Muscle of leg (tissue), 11 donors: ENCODE measurements around the gene ADGRL2. TPM values are rescaled to one million over a fixed set of nuclear protein-coding genes. Genes with fewer than 3 reads are reported as not detected.

ENCODE experiments used
- DNase-seq: peaks from one replicate; pipeline ENCODE4 v3.0.0; 2013
- H3K27ac ChIP-seq: one replicate; pipeline ENCODE4 v1.5.1; 2013; ENCODE audit warnings: mild to moderate bottlenecking, low read length, control low read depth
- H3K27me3 ChIP-seq: one replicate; pipeline ENCODE4 v1.6.1; 2013; ENCODE audit warnings: low read length; ENCODE audit not compliant: control insufficient read depth, insufficient read depth
- H3K36me3 ChIP-seq: one replicate; pipeline ENCODE4 v1.6.1; 2013; ENCODE audit warnings: low read length; ENCODE audit not compliant: control insufficient read depth, insufficient read depth
- H3K4me1 ChIP-seq: one replicate; pipeline ENCODE4 v1.6.1; 2013; ENCODE audit warnings: low read length; ENCODE audit not compliant: control insufficient read depth, insufficient read depth
- H3K4me3 ChIP-seq: one replicate; pipeline ENCODE4 v1.5.1; 2013; ENCODE audit warnings: low read length, control low read depth
- H3K9me3 ChIP-seq: replicated peaks from 2 replicates; pipeline ENCODE4 v1.6.1; 2013; ENCODE audit warnings: low read depth, low read length; ENCODE audit not compliant: control insufficient read depth
- WGBS: methylation state at CpG from one replicate; pipeline ENCODE4 v1.1.5; 2013; ENCODE audit warnings: missing lambda C conversion rate; ENCODE audit not compliant: insufficient coverage; 5-methylcytosine and 5-hydroxymethylcytosine counted together
- polyA plus RNA-seq, 8 donors: library from polyadenylated mRNA; unstranded; fragments of 120-200 nt; gene quantifications; one replicate each; pipeline versions ENCODE4 v1.2.1 to v1.2.3, GENCODE V29; 2013; ENCODE audit warnings: inconsistent platforms in 1 of 8, low replicate concordance in 1 of 8; ENCODE audit not compliant: insufficient read length in 8 of 8, insufficient read depth in 1 of 8
- total RNA-seq: library from RNA; stranded (reverse); fragments of 120-200 nt; gene quantifications from one replicate; pipeline ENCODE4 v1.2.4, GENCODE V29; 2013

Gene ADGRL2
- total and polyA plus RNA-seq, 9 donors, result 50.2 to 121 (median 76.9) TPM

- no peak for DNase-seq
- no peaks in the 10 kb centered on the region for H3K36me3 ChIP-seq
- H3K27me3 ChIP-seq, result no peaks in the 10 kb centered on the region
- peaks cover 4% of the 10 kb centered on the region for H3K4me1 ChIP-seq
- no CpG with 5 or more reads among the region's 2 CpGs for WGBS
- no peak overlapping the region for H3K4me3 ChIP-seq
- no peak overlapping the region for H3K27ac ChIP-seq
- H3K9me3 ChIP-seq, result no peaks in the 10 kb centered on the region
Measured at GRCh38 chr1:81922955-81923354, 122.2 kb downstream of the ADGRL2 start.

- WGBS, result 95% methylated on average over 3 of the region's 4 CpGs
- DNase-seq, result no peak
Measured at GRCh38 chr1:81929106-81929505, 128.4 kb downstream of the ADGRL2 start.

GRCh38 chr1:81936853-81937252 lies 136.1 kb downstream of the ADGRL2 start:
- 57% methylated on average over 1 of the region's 2 CpGs for WGBS
- no peaks in the 10 kb centered on the region for H3K4me1 ChIP-seq
- H3K27me3 ChIP-seq, result no peaks in the 10 kb centered on the region
- H3K9me3 ChIP-seq, result no peaks in the 10 kb centered on the region
- peak; percentile 58 for DNase-seq
- peaks cover 4% of the 10 kb centered on the region for H3K36me3 ChIP-seq
- H3K4me3 ChIP-seq, result no peak overlapping the region
- H3K27ac ChIP-seq, result no peak overlapping the region

More at GRCh38 chr1:81929106-81929505, 128.4 kb downstream of the ADGRL2 start:
- Histone ChIP-seq H3K36me3 (no peaks in the 10 kb centered on the region), H3K9me3 (no peaks in the 10 kb centered on the region), H3K27ac (no peak overlapping the region), H3K4me1 (no peaks in the 10 kb centered on the region), H3K27me3 (no peaks in the 10 kb centered on the region), H3K4me3 (no peak overlapping the region)

GRCh38 chr1:81937791-81938450 lies 137.2 kb downstream of the ADGRL2 start:
- no peak overlapping the region for H3K4me3 ChIP-seq
- no peaks in the 10 kb centered on the region for H3K4me1 ChIP-seq
- peak; percentile 89 for DNase-seq
- H3K9me3 ChIP-seq, result no peaks in the 10 kb centered on the region
- H3K36me3 ChIP-seq, result peaks cover 4% of the 10 kb centered on the region
- WGBS, result no CpG with 5 or more reads among the region's 2 CpGs
- H3K27ac ChIP-seq, result no peak overlapping the region
- H3K27me3 ChIP-seq, result no peaks in the 10 kb centered on the region

GRCh38 chr1:81948495-81948894 lies 147.8 kb downstream of the ADGRL2 start:
- no peaks in the 10 kb centered on the region for H3K27me3 ChIP-seq
- DNase-seq, result no peak
- WGBS, result no CpG with 5 or more reads among the region's 2 CpGs
- H3K4me1 ChIP-seq, result peaks cover 4% of the 10 kb centered on the region
- no peaks in the 10 kb centered on the region for H3K9me3 ChIP-seq
- H3K4me3 ChIP-seq, result no peak overlapping the region
- H3K36me3 ChIP-seq, result peaks cover 7% of the 10 kb centered on the region
- no peak overlapping the region for H3K27ac ChIP-seq

GRCh38 chr1:81949421-81949820 lies 148.7 kb downstream of the ADGRL2 start:
- no peak for DNase-seq
- Histone ChIP-seq H3K27me3 (no peaks in the 10 kb centered on the region), H3K4me3 (no peak overlapping the region), H3K36me3 (peaks cover 7% of the 10 kb centered on the region), H3K9me3 (no peaks in the 10 kb centered on the region), H3K27ac (no peak overlapping the region), H3K4me1 (peaks cover 4% of the 10 kb centered on the region)
- 85% methylated on average over 2 of the region's 4 CpGs for WGBS

GRCh38 chr1:81950037-81950436 lies 149.3 kb downstream of the ADGRL2 start:
- H3K36me3 ChIP-seq, result peaks cover 7% of the 10 kb centered on the region
- DNase-seq, result peak; percentile 16
- no peak overlapping the region for H3K4me3 ChIP-seq
- H3K27ac ChIP-seq, result peak overlapping the region; percentile 73
- H3K4me1 ChIP-seq, result peaks cover 4% of the 10 kb centered on the region
- H3K27me3 ChIP-seq, result no peaks in the 10 kb centered on the region
- no peaks in the 10 kb centered on the region for H3K9me3 ChIP-seq

- Histone ChIP-seq H3K27me3 (no peaks in the 10 kb centered on the region), H3K36me3 (peaks cover 7% of the 10 kb centered on the region), H3K4me3 (peak overlapping the region; percentile 16), H3K9me3 (no peaks in the 10 kb centered on the region), H3K27ac (peak overlapping the region; percentile 73), H3K4me1 (peaks cover 4% of the 10 kb centered on the region)
- WGBS, result no CpG with 5 or more reads among the region's 3 CpGs
- DNase-seq, result peak; percentile 73
Measured at GRCh38 chr1:81950591-81951244, 150.0 kb downstream of the ADGRL2 start.

- Histone ChIP-seq H3K4me1 (peaks cover 2% of the 10 kb centered on the region), H3K9me3 (peaks cover 2% of the 10 kb centered on the region), H3K4me3 (no peak overlapping the region), H3K27me3 (no peaks in the 10 kb centered on the region), H3K27ac (no peak overlapping the region), H3K36me3 (peaks cover 9% of the 10 kb centered on the region)
- DNase-seq, result no peak
- WGBS, result 75% methylated on average over 2 of the region's 8 CpGs
Measured at GRCh38 chr1:81954534-81955020, 153.8 kb downstream of the ADGRL2 start.

GRCh38 chr1:81967951-81968350 lies 167.2 kb downstream of the ADGRL2 start:
- Histone ChIP-seq H3K9me3 (no peaks in the 10 kb centered on the region), H3K4me3 (no peak overlapping the region), H3K4me1 (no peaks in the 10 kb centered on the region), H3K27me3 (no peaks in the 10 kb centered on the region), H3K27ac (no peak overlapping the region), H3K36me3 (peaks cover 5% of the 10 kb centered on the region)
- no CpG with 5 or more reads among the region's 3 CpGs for WGBS
- no peak for DNase-seq
